NCI-H1436 (cell line): Measurements from ENCODE around the gene MYBPC2.

Experiments used
- DNase-seq: peaks from one replicate; lab custom pipeline; 2025; lab: John Stamatoyannopoulos, UW

MYBPC2 gene

DNA sequence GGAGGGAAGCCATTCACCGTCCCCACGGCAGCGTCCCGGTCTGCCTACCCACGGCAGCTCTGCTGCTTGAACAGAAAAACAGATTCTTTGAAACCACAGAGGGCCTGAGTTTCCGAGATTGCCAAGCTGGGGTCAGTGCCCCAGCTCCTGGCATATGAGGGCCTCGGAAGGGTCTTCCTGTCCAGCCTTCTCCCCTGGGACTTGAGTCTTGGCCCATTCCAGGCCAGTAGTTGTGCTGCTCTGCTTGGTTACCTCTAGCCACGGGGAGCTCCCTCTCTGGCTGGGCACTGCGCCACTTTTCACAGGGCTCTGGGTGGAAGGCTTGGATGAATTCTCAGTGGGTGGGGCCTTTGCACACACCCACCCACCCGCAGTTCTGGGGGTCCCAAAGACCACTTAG, 22.6 kb upstream of the MYBPC2 start:
- no peak for DNase-seq

DNA sequence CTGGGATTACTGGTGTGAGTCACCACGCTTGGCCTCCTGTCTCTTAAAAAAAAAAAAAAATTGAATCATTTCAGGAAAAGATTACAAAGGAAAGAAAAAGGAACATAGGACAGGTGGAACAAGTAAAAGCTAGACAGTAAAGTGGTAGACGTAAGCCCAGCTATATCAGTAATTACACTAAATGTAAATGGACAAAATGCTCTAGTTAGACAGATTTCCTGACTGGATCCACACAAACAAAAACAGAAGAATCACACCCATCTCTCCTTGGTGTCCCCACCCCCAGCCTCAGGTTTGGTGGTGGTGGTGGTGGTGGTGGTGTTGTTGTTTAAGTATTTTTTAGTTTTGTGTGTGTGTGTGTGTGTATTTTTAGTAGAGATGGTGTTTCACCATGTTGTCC, 20.3 kb upstream of the MYBPC2 start:
- DNase-seq: no peak

DNA sequence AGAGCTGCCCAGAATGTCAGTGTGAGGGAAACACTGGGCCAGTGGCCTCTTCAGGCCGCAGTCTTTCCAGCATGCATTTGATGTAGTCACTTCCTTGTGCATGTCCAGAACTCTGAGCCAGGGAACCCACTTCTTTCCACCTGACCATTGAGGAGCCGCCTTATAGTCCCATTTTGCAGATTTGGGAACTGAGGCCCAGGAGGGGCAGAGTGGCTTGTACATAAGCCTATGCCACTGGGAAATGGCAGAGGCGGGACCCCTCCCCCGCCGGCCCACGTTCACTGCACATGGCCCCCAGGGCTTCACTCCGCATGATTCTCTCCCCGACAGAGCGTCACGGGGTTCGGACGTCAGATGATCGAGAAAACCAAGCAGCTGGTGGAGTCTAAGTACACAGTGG, 19.6 kb upstream of the MYBPC2 start:
- no peak for DNase-seq

DNA sequence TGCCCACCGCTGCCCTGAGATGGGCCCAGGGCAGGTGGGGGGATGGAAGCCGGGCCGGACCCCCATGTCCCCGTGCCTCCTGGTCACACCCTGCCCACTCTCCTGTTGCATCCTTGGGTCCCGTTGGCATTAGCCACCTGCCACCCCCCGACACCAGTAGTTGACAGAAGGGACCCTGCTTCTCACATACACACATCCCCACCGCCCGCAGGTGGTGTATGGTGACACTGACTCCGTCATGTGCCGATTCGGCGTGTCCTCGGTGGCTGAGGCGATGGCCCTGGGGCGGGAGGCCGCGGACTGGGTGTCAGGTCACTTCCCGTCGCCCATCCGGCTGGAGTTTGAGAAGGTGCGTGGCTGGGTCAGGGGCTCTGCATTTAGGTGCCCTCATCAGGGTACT, 19.2 kb upstream of the MYBPC2 start:
- no peak for DNase-seq

GRCh38 chr19:50414864-50415660, 17.6 kb upstream of the MYBPC2 start:
- no peak for DNase-seq

- no peak for DNase-seq
These were observed 17.0 kb upstream of the MYBPC2 start for GRCh38 chr19:50415661-50416033.

GRCh38 chr19:50416034-50416977, 16.4 kb upstream of the MYBPC2 start:
- DNase-seq: no peak

- DNase-seq: no peak
These were observed 15.3 kb upstream of the MYBPC2 start for GRCh38 chr19:50417111-50418081.

GRCh38 chr19:50418176-50419021, 14.3 kb upstream of the MYBPC2 start, which contains the start of gene SPIB:
TSS of gene SPIB (plus strand) at chr19:50418938. CDS start at chr19:50418963, 25 bp downstream.
- no peak for DNase-seq

DNA sequence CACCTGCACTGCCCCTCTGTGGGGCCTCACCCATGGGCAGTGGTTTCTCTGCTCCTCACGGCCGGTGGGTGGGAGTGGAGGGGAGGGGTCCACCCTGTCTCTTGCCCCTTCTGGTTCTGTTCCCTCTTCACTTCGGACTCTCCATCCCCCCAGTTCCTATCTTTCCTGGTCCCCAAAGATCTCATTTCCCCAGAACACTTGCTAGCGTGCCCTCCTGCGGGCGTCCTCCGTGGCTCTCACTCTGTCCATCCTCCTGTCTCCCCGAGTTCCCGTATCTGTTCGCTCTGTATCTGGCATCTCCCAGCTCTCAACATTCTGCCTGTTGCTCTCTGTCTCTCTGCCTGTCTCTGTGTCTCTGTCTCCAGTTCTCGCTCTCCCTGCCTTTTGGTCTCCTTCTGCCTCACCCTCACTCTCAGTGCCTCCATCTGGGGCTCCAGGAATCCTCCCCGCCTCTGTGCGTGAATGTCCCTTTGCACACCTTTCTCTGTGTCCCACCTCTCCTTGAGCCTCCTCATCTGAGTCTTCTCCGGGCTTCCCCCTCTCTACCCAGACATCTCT, 13.6 kb upstream of the MYBPC2 start:
- no peak for DNase-seq

DNA sequence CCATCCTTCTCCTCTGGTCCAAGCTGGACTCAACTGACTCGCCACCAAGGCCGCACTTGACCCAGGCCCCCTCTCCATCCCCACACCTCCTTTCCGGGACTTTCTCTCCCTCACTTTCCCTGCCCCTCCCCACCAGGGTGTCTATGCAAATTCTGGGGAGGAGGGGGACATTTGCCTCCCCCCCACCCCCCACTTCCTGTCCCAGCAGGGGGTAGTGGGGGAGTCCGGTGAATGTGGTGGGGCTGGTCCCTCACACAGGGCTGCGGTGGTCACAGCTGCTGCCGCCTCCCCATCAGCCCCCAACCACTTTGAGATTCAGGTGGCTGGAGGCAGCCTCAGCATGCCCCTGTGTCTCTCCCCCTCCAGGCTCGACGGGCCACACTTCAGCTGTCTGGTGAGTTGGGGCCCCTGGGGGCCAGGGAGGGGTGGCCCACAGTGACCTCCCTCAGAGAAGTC, 13.1 kb upstream of the MYBPC2 start:
- DNase-seq: no peak

GRCh38 chr19:50420127-50420526, 12.6 kb upstream of the MYBPC2 start:
- no peak for DNase-seq

- no peak for DNase-seq
These were observed 11.9 kb upstream of the MYBPC2 start for GRCh38 chr19:50420808-50421207.

DNA sequence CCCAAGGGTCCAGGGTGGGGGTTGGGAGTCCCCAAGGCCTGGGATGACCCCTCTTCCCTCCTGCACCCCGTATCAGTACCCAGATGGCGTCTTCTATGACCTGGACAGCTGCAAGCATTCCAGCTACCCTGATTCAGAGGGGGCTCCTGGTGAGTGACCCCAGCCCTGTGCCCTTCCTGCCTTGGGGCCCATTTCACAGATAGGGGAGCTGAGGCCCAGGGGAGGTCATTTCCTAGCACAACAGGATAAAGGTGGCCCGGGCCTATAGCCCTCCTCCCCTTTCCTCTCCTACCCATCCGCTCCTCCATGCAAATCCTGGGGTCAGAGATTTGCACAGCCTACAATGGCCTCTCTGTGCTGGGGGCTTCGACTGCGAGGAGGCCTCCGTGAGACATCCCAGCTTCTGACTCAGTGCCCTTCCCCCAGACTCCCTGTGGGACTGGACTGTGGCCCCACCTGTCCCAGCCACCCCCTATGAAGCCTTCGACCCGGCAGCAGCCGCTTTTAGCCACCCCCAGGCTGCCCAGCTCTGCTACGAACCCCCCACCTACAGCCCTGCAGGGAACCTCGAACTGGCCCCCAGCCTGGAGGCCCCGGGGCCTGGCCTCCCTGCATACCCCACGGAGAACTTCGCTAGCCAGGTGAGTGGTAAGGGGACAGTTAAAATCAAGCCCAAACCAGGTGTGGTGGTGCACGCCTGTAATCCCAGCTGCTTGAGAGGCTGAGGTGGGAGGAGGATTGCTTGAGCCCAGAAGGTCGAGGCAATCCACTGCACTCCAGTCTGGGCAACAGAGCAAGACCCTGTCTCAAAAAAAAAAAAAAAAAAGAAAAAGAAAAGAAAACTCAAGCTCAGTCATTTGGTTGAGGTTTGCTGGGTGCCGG, 10.1 kb upstream of the MYBPC2 start:
- DNase-seq: no peak

DNA sequence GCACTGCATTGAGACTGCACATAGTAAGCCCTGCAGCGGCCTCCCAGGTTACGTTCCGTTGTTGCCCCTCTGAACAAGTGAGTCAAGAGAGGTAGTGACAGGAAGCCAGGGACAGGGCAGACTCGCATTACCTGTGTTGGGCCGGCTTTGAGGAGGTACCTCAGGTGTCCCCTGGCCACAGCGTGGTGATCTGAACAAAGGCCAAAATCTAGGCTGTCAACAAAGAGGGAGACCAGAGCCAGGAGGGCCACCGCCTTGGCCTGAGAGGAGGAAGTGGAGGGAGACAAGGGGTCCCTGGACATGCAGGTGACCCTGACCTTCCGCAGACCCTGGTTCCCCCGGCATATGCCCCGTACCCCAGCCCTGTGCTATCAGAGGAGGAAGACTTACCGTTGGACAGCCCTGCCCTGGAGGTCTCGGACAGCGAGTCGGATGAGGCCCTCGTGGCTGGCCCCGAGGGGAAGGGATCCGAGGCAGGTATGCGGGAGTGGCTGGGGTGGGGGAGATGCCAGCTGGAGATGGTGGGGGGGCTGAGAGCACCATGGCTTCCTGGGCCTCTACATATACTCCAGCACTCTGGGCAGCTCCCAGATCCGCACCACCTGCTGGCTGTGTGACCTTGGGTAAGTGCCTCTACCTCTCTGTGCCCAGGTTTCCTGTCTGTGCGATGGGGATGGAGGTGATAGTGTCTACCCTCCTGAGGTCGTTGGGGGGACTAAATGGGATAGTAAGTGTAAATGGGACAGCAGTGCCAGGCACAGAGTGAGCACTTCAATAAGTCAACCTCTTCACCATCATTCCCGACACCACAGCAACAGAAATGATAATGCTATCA, 9.2 kb upstream of the MYBPC2 start:
- DNase-seq: no peak

DNA sequence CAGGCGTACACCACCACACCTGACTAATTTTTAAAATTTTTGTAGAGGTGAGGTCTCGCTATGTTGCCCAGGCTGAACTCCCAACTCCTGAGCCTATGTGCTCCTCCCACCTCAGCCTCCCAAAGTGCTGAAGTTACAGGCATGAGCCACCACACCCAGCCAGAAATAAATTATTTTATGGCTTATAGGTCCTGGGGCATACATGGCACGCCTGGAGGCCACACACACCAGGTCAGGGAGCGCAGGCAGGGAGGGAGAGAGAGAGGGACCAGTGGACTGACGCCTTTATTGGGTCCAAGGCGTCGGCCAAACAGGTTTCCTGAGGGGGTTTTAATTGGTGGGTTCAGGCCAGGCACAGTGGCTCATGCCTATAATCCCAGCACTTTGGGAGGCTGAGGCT, 7.1 kb upstream of the MYBPC2 start:
- no peak for DNase-seq

- no peak for DNase-seq
These were observed 5.3 kb upstream of the MYBPC2 start for GRCh38 chr19:50427318-50427925.

- no peak for DNase-seq
These were observed 4.7 kb upstream of the MYBPC2 start for GRCh38 chr19:50427997-50428425.
